GM12801 (cell line): ENCODE measurements around the gene PSENEN.

Experiments used
- CTCF ChIP-seq: IDR thresholded peaks from one replicate; pipeline ENCODE4 v1.5.1; 2011; ENCODE audit warnings: control low read depth; ENCODE audit not compliant: insufficient read length; ENCODE audit errors: extremely low read depth

The PSENEN gene

DNA sequence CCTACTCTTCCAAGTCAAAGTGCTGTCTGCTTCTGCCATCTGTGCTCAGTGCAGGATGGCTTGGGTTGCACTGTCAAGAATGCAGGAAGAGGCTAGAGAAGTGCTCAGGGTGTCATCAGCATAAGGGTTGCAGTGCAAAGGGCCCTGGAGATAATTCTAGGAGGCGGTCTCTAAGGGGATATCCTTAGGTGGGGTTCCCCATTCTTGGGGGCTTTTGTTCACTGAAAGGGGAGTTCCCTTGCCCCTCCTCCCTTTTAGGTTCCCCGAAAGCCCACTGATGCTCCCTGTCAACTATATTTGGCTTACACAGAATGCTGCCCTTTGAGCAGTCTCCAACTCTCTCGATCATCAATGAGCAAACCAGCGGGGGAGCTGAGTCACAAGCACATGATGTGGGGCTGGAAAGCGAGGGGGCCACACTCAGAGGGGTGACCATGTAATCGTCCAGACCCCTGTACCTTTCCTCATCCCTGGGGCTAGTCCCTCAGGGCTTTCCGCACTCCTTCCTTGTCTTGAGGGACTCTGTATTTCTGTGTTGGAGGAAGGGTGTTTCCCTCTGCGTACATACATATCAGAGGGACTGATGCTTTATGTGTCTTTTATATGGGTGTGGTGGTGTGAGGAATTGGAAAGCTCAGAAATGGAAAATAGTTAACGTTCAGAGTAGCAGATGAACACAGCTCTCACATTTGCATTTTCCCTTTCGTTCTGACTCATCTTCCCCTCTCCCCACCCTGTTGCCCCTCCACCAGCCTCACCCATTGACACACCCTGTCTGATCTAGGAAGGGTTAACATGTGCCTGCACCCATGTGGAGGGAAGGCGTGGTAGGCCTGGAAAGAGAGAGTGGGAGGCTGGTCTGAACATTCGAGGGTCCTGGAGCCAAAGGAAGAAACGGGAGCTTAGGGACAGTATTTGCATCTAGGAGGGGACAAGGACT lies 34.4 kb upstream of the PSENEN start:
- TF ChIP-seq CTCF, result no peak

DNA sequence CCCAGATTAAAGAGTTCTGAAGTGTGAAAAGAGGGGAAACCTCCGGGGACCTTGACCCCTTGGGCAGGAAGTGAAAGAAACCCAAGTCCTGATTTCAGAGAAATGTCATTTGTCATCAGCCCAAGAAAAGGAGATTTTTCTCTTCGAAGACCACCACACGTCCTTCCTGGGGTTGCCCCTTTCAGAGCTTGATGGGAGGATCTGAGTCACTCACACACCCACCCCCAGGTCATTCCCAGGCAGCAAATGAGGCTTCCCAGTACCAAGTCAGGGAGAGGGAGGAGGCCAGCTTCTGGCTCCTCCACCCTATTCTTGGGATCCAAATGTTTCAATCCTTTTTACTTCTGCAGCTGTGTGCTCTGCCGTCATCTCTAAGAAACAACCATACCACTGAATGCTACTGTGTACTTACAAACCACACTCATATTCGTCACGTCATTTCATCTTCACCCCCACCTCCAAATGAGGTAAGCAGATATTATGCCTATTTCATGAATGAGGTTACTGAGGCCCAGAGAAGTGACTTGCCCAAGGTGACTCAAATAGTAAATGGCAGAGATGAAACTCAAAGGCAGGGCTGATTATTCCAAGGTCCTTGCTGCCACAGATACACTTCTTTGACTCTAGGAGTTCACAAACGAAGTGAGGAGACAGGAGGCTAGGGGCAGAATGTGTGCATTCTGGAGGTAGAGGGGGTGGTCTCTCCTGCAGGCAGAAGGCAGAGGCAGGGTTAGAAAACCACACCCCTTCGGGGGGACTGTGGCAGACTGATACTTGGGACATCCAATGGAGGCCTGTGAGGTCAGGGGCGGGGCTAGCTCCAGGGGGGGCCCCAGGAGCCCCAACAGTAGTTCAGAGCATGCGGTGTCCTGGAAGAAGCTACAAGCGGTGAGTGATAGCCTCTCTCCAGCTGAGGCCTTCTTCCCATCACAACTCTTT lies 32.6 kb upstream of the PSENEN start:
- no peak for TF ChIP-seq CTCF

GRCh38 chr19:35713506-35713850 lies 32.0 kb upstream of the PSENEN start:
- TF ChIP-seq CTCF, result no peak

- no peak for TF ChIP-seq CTCF
Observed at GRCh38 chr19:35713904-35714495, 31.5 kb upstream of the PSENEN start.

DNA sequence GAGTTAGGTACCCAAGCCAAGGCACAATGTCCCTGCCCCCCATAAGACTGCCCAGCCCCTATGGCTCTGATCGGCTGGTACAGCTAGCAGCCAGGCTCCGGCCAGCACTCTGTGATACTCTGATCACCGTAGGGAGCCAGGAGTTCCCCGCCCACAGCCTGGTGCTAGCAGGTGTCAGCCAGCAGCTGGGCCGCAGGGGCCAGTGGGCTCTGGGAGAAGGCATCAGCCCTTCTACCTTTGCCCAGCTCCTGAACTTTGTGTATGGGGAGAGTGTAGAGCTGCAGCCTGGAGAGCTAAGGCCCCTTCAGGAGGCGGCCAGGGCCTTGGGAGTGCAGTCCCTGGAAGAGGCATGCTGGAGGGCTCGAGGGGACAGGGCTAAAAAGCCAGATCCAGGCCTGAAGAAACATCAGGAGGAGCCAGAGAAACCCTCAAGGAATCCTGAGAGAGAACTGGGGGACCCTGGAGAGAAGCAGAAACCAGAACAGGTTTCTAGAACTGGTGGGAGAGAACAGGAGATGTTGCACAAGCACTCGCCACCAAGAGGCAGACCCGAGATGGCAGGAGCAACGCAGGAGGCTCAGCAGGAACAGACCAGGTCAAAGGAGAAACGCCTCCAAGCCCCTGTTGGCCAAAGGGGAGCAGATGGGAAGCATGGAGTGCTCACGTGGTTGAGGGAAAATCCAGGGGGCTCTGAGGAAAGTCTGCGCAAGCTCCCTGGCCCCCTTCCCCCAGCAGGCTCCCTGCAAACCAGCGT lies 30.7 kb upstream of the PSENEN start:
- TF ChIP-seq CTCF, result no peak

DNA sequence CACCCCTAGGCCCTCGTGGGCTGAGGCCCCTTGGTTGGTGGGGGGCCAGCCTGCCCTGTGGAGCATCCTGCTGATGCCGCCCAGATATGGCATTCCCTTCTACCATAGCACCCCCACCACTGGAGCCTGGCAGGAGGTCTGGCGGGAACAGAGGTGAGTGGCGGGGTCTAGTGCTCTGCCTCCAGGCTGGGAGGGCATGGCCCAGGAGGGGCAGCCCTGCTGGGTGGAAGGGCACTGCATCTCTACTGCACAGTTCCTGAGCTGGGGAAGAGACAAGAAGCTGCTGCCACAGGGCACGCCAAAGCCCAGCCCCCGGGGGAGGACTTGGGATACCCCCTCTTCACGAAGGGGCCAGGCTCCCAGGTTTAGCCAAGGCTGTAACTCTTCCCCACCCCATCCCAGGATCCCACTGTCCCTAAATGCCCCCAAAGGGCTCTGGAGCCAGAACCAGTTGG lies 30.1 kb upstream of the PSENEN start:
- TF ChIP-seq CTCF, result no peak
